GM23338 (cell line): ENCODE measurements around the gene GRAMD2B. TPM values are rescaled to one million over a fixed set of nuclear protein-coding genes. Genes with fewer than 3 reads are reported as not detected.

Source experiments
- ATAC-seq: fragments of 200-7000 bp; cut with Tn5 transposase; 3 replicates; pipeline ENCODE4 v1.9.1; 2020
- DNase-seq: peaks from one replicate; pipeline ENCODE4 v3.0.0-alpha.2; 2015; ENCODE audit warnings: low spot score
- H2AFZ ChIP-seq: fragments of 200-600 bp; sonication (generic); 2 replicates; pipeline ENCODE4 v1.8.0; 2016; ENCODE audit warnings: antibody characterized with exemption, mild to moderate bottlenecking, moderate library complexity
- H3F3A ChIP-seq: fragments of 200-600 bp; sonication (generic); replicated peaks from 2 replicates; pipeline ENCODE4 v1.8.0; 2017; ENCODE audit warnings: antibody characterized with exemption, mixed run types, low read depth
- H3K27ac ChIP-seq: fragments of 200-600 bp; sonication (generic); 2 replicates; pipeline ENCODE4 v1.6.1; 2016; ENCODE audit warnings: low read depth
- H3K27me3 ChIP-seq: fragments of 200-600 bp; sonication (generic); 2 replicates; pipeline ENCODE4 v1.8.0; 2016; ENCODE audit warnings: mild to moderate bottlenecking, mixed run types, moderate library complexity; ENCODE audit not compliant: insufficient read depth
- H3K36me3 ChIP-seq: fragments of 200-600 bp; sonication (generic); 2 replicates; pipeline ENCODE4 v1.8.0; 2016; ENCODE audit warnings: mild to moderate bottlenecking; ENCODE audit not compliant: insufficient read depth
- H3K4me1 ChIP-seq: fragments of 200-600 bp; sonication (generic); 2 replicates; pipeline ENCODE4 v1.8.0; 2016; ENCODE audit warnings: mild to moderate bottlenecking, moderate library complexity; ENCODE audit not compliant: insufficient read depth
- H3K4me2 ChIP-seq: fragments of 200-600 bp; sonication (generic); 2 replicates; pipeline ENCODE4 v1.7.1; 2017; ENCODE audit warnings: mixed run types
- H3K4me3 ChIP-seq: fragments of 200-600 bp; sonication (generic); 2 replicates; pipeline ENCODE4 v1.6.1; 2016; ENCODE audit warnings: mixed run types
- H3K79me2 ChIP-seq: fragments of 200-600 bp; sonication (generic); replicated peaks from 2 replicates; pipeline ENCODE4 v1.8.0; 2017; ENCODE audit warnings: mild to moderate bottlenecking; ENCODE audit not compliant: insufficient read depth
- H3K9me2 ChIP-seq: fragments of 200-600 bp; sonication (generic); 2 replicates; pipeline ENCODE4 v1.8.0; 2017; ENCODE audit not compliant: insufficient read depth
- H4K20me1 ChIP-seq: fragments of 200-600 bp; sonication (generic); replicated peaks from 2 replicates; pipeline ENCODE4 v1.8.0; 2017; ENCODE audit warnings: mild to moderate bottlenecking; ENCODE audit not compliant: insufficient read depth
- H3K27ac Mint-ChIP-seq: 2 replicates; pipeline ENCODE4 v1.8.0; 2020; ENCODE audit warnings: inconsistent platforms, mild to moderate bottlenecking, moderate library complexity, mixed read lengths
- H3K27me3 Mint-ChIP-seq: 3 replicates; pipeline ENCODE4 v1.8.0; 2022; ENCODE audit warnings: low read depth, mild to moderate bottlenecking, moderate library complexity, mixed read lengths, inconsistent platforms; ENCODE audit not compliant: insufficient read depth, poor library complexity
- H3K36me3 Mint-ChIP-seq: 3 replicates; pipeline ENCODE4 v1.8.0; 2021; ENCODE audit warnings: low read depth, mild to moderate bottlenecking, inconsistent platforms, moderate library complexity, mixed read lengths
- H3K4me1 Mint-ChIP-seq: 3 replicates; pipeline ENCODE4 v1.8.0; 2020; ENCODE audit warnings: mild to moderate bottlenecking, inconsistent platforms, mixed read lengths
- H3K4me3 Mint-ChIP-seq: 3 replicates; pipeline ENCODE4 v1.8.0; 2021; ENCODE audit warnings: moderate library complexity, mild to moderate bottlenecking, inconsistent platforms, mixed read lengths
- H3K9me3 Mint-ChIP-seq: 3 replicates; pipeline ENCODE4 v1.8.0; 2020; ENCODE audit warnings: moderate library complexity, mild to moderate bottlenecking, inconsistent platforms, mixed read lengths
- EZH2phosphoT487 ChIP-seq: fragments of 200-600 bp; sonication (generic); IDR thresholded peaks from one replicate; pipeline ENCODE4 v1.8.1; 2018; ENCODE audit warnings: antibody characterized with exemption; ENCODE audit not compliant: unreplicated experiment
- NANOG ChIP-seq: IDR thresholded peaks from 2 replicates; pipeline ENCODE4 v1.6.1; 2016; ENCODE audit warnings: antibody characterized with exemption, borderline replicate concordance
- STAT1 ChIP-seq: IDR thresholded peaks from one replicate; pipeline ENCODE4 v1.6.1; 2016; ENCODE audit warnings: antibody characterized with exemption; ENCODE audit not compliant: unreplicated experiment
- polyA plus RNA-seq: library from polyadenylated mRNA; unstranded; fragments of >200 nt; fragmentation: Nextera tagmentation; extraction: Ambion mirVana; gene quantifications from 2 replicates; pipeline ENCODE4 v1.2.1, GENCODE V29; 2016
- total RNA-seq: library from RNA; depleted of rRNA; stranded (reverse); fragments of >200 nt; shearing (Covaris generic); gene quantifications from 2 replicates; pipeline ENCODE4 v1.2.3, GENCODE V29; 2014
- TF ChIP-seq, protein P1 (sequence below): fragments of 250-450 bp; sonication (Bioruptor Pico); IDR thresholded peaks from 2 replicates; pipeline ENCODE4 v1.5.0; 2020; ENCODE audit warnings: mild to moderate bottlenecking, moderate library complexity
- TF ChIP-seq, protein P2 (sequence below): IDR thresholded peaks from 2 replicates; pipeline ENCODE4 v1.6.1; 2016; ENCODE audit warnings: antibody characterized with exemption

The GRAMD2B gene
- total and polyA plus RNA-seq, 2 experiments from 2014 or later = 9.7 to 16.9 TPM

DNA sequence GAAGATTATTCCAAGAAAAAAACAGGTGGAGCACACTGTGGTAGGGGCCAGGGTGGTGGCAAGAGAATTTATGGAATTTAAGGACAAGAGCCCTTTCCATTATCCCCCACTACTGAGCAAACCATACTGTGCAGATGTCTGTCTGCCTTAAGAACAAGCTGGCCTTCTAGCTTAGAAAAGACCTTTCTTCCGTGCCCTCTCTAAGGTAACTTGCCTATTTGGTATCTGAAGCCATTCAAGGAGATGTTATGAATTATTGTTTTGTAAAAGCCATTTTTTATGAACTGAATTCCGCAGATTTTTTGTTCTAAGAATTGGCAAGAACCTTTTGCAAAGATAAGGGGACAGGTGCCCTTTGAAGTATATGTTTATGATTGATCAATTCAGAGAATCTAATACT, 20.9 kb downstream of the GRAMD2B start:
- Histone ChIP-seq H4K20me1 (no peaks in the 10 kb centered on the region), H3K27me3 (no peaks in the 10 kb centered on the region), H3K4me2 (no peak overlapping the region), H3K27ac (no peak overlapping the region), H2AFZ (no peak overlapping the region), H3K4me1 (no peaks in the 10 kb centered on the region), H3K4me3 (no peak overlapping the region), H3K36me3 (no peaks in the 10 kb centered on the region), H3K9me2 (no peaks in the 10 kb centered on the region), H3K79me2 (peaks cover 10% of the 10 kb centered on the region; the same call in 1 of the 2 replicates), H3F3A (no peaks in the 10 kb centered on the region)
- ATAC-seq (no peak), DNase-seq (no peak)
- Mint-ChIP-seq H3K9me3 (no peaks in the 10 kb centered on the region), H3K36me3 (peaks cover 15% of the 10 kb centered on the region), H3K4me1 (peaks cover 5% of the 10 kb centered on the region; the same call in 2 of the 3 replicates), H3K27ac (no peak overlapping the region), H3K27me3 (peaks cover 7% of the 10 kb centered on the region), H3K4me3 (no peak overlapping the region)
- TF ChIP-seq, protein P1, sequence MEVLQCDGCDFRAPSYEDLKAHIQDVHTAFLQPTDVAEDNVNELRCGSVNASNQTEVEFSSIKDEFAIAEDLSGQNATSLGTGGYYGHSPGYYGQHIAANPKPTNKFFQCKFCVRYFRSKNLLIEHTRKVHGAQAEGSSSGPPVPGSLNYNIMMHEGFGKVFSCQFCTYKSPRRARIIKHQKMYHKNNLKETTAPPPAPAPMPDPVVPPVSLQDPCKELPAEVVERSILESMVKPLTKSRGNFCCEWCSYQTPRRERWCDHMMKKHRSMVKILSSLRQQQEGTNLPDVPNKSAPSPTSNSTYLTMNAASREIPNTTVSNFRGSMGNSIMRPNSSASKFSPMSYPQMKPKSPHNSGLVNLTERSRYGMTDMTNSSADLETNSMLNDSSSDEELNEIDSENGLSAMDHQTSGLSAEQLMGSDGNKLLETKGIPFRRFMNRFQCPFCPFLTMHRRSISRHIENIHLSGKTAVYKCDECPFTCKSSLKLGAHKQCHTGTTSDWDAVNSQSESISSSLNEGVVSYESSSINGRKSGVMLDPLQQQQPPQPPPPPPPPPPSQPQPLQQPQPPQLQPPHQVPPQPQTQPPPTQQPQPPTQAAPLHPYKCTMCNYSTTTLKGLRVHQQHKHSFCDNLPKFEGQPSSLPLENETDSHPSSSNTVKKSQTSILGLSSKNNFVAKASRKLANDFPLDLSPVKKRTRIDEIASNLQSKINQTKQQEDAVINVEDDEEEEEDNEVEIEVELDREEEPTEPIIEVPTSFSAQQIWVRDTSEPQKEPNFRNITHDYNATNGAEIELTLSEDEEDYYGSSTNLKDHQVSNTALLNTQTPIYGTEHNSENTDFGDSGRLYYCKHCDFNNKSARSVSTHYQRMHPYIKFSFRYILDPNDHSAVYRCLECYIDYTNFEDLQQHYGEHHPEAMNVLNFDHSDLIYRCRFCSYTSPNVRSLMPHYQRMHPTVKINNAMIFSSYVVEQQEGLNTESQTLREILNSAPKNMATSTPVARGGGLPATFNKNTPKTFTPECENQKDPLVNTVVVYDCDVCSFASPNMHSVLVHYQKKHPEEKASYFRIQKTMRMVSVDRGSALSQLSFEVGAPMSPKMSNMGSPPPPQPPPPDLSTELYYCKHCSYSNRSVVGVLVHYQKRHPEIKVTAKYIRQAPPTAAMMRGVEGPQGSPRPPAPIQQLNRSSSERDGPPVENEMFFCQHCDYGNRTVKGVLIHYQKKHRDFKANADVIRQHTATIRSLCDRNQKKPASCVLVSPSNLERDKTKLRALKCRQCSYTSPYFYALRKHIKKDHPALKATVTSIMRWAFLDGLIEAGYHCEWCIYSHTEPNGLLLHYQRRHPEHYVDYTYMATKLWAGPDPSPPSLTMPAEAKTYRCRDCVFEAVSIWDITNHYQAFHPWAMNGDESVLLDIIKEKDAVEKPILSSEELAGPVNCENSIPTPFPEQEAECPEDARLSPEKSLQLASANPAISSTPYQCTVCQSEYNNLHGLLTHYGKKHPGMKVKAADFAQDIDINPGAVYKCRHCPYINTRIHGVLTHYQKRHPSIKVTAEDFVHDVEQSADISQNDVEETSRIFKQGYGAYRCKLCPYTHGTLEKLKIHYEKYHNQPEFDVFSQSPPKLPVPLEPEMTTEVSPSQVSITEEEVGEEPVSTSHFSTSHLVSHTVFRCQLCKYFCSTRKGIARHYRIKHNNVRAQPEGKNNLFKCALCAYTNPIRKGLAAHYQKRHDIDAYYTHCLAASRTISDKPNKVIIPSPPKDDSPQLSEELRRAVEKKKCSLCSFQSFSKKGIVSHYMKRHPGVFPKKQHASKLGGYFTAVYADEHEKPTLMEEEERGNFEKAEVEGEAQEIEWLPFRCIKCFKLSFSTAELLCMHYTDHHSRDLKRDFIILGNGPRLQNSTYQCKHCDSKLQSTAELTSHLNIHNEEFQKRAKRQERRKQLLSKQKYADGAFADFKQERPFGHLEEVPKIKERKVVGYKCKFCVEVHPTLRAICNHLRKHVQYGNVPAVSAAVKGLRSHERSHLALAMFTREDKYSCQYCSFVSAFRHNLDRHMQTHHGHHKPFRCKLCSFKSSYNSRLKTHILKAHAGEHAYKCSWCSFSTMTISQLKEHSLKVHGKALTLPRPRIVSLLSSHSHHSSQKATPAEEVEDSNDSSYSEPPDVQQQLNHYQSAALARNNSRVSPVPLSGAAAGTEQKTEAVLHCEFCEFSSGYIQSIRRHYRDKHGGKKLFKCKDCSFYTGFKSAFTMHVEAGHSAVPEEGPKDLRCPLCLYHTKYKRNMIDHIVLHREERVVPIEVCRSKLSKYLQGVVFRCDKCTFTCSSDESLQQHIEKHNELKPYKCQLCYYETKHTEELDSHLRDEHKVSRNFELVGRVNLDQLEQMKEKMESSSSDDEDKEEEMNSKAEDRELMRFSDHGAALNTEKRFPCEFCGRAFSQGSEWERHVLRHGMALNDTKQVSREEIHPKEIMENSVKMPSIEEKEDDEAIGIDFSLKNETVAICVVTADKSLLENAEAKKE (CRISPR knock-in tag) = no peak
- TF ChIP-seq, protein P2, sequence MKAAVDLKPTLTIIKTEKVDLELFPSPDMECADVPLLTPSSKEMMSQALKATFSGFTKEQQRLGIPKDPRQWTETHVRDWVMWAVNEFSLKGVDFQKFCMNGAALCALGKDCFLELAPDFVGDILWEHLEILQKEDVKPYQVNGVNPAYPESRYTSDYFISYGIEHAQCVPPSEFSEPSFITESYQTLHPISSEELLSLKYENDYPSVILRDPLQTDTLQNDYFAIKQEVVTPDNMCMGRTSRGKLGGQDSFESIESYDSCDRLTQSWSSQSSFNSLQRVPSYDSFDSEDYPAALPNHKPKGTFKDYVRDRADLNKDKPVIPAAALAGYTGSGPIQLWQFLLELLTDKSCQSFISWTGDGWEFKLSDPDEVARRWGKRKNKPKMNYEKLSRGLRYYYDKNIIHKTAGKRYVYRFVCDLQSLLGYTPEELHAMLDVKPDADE = no peak
- TF ChIP-seq EZH2phosphoT487 = no peak

DNA sequence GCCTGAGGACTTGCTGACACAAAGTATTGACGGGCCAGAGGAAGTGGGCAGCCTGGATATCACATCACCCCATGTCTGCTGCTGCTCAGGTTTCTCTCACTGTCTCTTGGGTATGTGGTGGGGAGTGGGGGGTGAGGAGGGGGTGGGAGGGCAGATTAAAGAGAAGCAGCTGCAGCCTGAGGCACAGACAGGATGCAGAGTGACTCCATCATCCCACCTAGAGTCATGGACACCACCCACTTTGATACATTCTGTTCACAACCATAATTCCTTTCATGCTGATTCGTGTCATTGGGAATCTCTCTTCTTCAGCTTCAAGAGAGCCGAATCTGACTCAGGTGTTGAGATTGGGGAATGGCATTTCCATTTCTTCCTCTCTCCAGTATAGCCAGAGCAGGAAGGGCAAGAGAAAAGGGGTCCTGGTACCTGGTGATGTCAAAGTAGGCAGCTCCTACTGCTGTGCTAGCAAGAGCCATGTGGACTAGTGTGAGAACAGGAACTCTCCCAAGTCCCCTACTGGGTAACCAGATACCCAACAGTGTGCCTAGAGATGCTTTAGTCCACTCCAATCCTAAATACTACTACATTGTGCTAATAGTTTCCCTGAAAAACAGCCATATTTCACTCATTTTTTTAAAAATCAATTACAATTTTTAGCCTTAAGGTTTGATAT, 22.4 kb downstream of the GRAMD2B start:
- H3K4me1 ChIP-seq = 0 out of 2 replicates have a peak, but pooled peaks cover 3% of the 10 kb centered on the region
- no peak for ATAC-seq
- H3K27me3 ChIP-seq = no peaks in the 10 kb centered on the region
- H3K4me2 ChIP-seq = no peak overlapping the region
- H3K9me2 ChIP-seq = no peaks in the 10 kb centered on the region
- no peak overlapping the region for H3K4me3 ChIP-seq
- DNase-seq = no peak
- peaks cover 10% of the 10 kb centered on the region; the same call in 1 of the 2 replicates for H3K79me2 ChIP-seq
- Mint-ChIP-seq H3K36me3 (peaks cover 11% of the 10 kb centered on the region), H3K27me3 (peaks cover 7% of the 10 kb centered on the region), H3K4me1 (peaks cover 14% of the 10 kb centered on the region), H3K4me3 (no peak overlapping the region), H3K9me3 (no peaks in the 10 kb centered on the region), H3K27ac (no peak overlapping the region)
- H2AFZ ChIP-seq = no peak overlapping the region
- no peaks in the 10 kb centered on the region for H4K20me1 ChIP-seq
- no peaks in the 10 kb centered on the region for H3F3A ChIP-seq
- no peaks in the 10 kb centered on the region for H3K36me3 ChIP-seq
- H3K27ac ChIP-seq = no peak overlapping the region
- TF ChIP-seq STAT1 (no peak), NANOG (no peak)
